ENCODE measurements around the gene NEU1.

NEU1 gene

DNA sequence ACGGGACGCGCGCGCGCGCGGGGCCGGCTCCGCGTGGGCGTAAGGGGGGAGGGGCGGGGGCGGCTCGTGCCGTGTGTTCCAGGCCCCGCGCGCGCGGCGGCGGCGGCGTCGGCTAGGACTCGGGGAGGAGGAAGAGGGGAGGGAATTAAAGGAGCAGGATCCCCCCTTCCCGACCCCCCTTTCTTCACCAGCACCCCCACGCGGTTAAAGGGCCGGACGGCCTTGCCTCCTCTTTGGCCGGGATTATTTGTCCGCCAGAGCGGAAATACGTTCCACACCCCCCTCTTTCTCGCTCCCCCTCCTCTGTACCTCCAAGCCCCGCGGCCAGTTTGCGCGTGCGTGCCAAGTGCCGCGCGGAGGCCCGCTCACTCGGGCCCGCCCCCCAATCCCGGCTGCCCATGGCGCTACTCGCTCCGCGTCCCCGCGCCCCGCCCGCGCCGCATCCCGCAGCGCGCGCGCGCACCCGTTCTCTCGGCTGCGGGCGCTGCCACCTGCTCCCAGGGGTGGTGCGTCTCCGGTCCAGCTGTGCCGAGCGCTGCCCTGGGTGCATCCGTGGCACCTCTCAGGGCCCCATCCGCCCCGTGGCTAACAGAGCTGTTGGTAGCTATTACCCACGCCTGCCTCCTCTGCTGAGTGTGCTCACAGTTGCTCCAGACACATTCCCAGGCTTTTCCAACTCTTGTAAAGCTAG lies 39.5 kb upstream of the NEU1 start, which contains the start of gene ZBTB12:
ZBTB12 (minus strand) TSS at position 134 of the 691 bp plus-strand sequence. CDS start 781 bp downstream, outside the sequence.
- no peaks in the 10 kb centered on the region for H3K27me3 ChIP-seq (ENCODE audit: control insufficient read depth, insufficient read depth, low read length)
- H3K9me3 ChIP-seq (ENCODE audit: control insufficient read depth, low read length): no peaks in the 10 kb centered on the region
- peaks cover 9% of the 10 kb centered on the region for H3K4me1 ChIP-seq
- H3K4me3 ChIP-seq (ENCODE audit: low read depth, low read length): peak within 1 kb of the TSS; percentile 63
- peak within 1 kb of the TSS; percentile 96 for H3K4me2 ChIP-seq (ENCODE audit: low read length)
- H3K36me3 ChIP-seq (ENCODE audit: control insufficient read depth, insufficient read depth, low read length): no peaks in the 10 kb centered on the region
- no peaks in the 10 kb centered on the region for H3K79me2 ChIP-seq
- TF ChIP-seq, protein P1, sequence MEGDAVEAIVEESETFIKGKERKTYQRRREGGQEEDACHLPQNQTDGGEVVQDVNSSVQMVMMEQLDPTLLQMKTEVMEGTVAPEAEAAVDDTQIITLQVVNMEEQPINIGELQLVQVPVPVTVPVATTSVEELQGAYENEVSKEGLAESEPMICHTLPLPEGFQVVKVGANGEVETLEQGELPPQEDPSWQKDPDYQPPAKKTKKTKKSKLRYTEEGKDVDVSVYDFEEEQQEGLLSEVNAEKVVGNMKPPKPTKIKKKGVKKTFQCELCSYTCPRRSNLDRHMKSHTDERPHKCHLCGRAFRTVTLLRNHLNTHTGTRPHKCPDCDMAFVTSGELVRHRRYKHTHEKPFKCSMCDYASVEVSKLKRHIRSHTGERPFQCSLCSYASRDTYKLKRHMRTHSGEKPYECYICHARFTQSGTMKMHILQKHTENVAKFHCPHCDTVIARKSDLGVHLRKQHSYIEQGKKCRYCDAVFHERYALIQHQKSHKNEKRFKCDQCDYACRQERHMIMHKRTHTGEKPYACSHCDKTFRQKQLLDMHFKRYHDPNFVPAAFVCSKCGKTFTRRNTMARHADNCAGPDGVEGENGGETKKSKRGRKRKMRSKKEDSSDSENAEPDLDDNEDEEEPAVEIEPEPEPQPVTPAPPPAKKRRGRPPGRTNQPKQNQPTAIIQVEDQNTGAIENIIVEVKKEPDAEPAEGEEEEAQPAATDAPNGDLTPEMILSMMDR (IDR thresholded peaks at IDR 0.05): peak; percentile 12
- no peak within 1 kb of the TSS for H3K9ac ChIP-seq
- H3K27ac ChIP-seq: peak within 1 kb of the TSS; percentile 87
- peak within 1 kb of the TSS; percentile 61 for H2AFZ ChIP-seq

DNA sequence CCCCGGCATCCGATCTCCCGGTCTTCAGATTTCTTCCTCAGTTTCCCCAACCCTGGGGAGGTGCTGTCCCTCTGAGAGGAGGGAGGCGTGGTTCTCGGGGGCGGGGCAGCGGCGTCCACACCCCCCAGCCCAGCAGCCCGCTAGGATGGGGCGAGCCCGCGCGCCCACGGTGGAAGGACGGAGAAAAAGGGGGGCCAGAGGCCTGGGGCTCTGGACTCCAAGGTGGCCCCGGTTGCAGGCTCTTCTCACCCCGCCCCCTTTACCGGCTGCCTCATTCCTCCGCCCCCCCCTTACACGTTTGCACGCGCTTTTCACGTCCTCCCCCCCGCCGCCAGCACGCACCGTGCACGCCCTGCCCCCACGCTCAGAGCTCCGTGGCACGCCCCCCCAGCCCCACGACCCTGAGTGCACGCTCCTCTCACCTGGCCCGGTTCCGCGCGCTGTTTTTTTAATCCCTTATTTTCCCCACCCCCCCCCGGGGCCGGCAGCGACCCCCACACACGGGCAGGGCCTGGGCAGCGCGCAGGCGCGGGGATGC lies 38.9 kb upstream of the NEU1 start:
- H3K4me1 ChIP-seq: peaks cover 11% of the 10 kb centered on the region
- H3K9ac ChIP-seq: no peak overlapping the region
- TF ChIP-seq, protein P1 (IDR thresholded peaks at IDR 0.05): no peak
- H3K79me2 ChIP-seq: no peaks in the 10 kb centered on the region
- H3K27me3 ChIP-seq (ENCODE audit: control insufficient read depth, insufficient read depth, low read length): no peaks in the 10 kb centered on the region
- H3K36me3 ChIP-seq (ENCODE audit: control insufficient read depth, insufficient read depth, low read length): no peaks in the 10 kb centered on the region
- H3K9me3 ChIP-seq (ENCODE audit: control insufficient read depth, low read length): no peaks in the 10 kb centered on the region
- peak overlapping the region; percentile 96 for H3K4me2 ChIP-seq (ENCODE audit: low read length)
- H3K4me3 ChIP-seq (ENCODE audit: low read depth, low read length): peak overlapping the region; percentile 63
- peak overlapping the region; percentile 53 for H2AFZ ChIP-seq
- H3K27ac ChIP-seq: peak overlapping the region; percentile 87

DNA sequence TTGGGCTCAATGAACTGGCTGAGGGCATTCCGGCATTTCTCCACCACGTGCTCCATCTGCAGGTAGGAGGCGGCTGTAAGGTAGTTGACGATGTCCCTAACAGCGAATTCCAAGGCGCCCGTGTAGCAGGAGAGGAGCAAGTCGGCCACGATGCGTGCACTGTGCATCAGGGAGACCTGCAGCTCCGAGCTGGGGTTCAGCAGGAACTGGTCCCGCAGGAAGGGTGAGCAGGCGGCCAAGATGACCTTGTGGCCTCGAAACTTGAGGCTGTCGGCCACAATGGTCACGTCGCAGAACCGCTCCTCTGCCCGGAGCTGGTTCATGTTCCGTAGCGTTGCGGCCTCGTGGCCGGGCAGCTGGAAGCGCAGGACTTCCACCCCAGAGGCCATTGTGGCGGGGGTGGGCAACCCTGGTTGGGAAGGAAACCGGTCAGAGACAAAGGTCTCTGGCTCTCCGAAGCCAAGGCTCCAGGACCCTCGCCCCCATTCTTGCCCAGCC lies 38.3 kb upstream of the NEU1 start:
- Histone ChIP-seq H3K4me2 (ENCODE audit: low read length) (peak overlapping the region; percentile 96), H2AFZ (peak overlapping the region; percentile 53), H3K9me3 (ENCODE audit: control insufficient read depth, low read length) (no peaks in the 10 kb centered on the region), H3K27me3 (ENCODE audit: control insufficient read depth, insufficient read depth, low read length) (no peaks in the 10 kb centered on the region), H3K36me3 (ENCODE audit: control insufficient read depth, insufficient read depth, low read length) (no peaks in the 10 kb centered on the region), H3K4me3 (ENCODE audit: low read depth, low read length) (peak overlapping the region; percentile 63), H3K4me1 (peaks cover 11% of the 10 kb centered on the region), H3K27ac (peak overlapping the region; percentile 87), H3K9ac (no peak overlapping the region), H3K79me2 (no peaks in the 10 kb centered on the region)
- TF ChIP-seq, protein P1 (IDR thresholded peaks at IDR 0.05): no peak

DNA sequence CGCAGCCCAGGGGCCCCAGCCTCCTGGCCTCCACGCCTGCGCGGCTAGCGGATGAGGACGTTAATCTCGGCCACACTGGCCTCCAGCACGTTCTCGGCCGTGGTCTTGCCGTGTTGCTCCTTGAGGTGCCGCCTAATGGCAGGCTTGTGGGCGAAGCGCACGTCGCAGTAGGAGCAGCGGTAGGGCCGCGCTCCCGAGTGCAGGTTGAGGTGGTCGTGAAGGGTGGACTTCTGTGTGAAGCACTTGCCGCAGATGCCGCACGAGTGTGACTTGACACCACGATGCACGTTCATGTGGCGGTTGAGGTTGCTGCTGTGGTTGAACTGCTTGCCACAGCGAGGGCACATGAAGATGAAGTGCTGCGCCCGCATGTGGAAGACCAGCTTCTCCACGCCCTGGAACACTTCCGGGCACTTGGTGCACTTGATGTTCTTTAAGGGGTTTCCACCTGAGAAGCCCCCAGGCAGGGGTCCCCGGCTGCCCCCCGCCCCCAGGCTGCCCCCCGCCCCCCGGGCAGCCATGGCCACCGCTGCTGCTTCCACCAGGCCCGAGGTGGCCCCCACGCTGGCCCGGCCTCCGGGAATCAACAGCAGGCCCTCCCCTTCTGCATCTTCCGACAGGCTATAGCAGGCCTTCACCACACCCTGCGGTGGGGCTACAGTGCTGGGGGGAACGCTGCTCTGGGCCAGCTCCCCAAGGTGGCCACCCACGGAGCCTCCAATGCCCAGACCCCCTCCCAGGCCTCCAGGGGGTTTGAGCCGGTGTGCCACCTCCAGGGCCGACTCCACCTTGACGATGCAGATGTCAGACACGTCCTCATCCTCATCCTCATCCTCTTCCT lies 37.5 kb upstream of the NEU1 start:
- Histone ChIP-seq H3K4me1 (peaks cover 11% of the 10 kb centered on the region), H3K27me3 (ENCODE audit: control insufficient read depth, insufficient read depth, low read length) (no peaks in the 10 kb centered on the region), H3K9me3 (ENCODE audit: control insufficient read depth, low read length) (no peaks in the 10 kb centered on the region), H3K36me3 (ENCODE audit: control insufficient read depth, insufficient read depth, low read length) (no peaks in the 10 kb centered on the region), H3K79me2 (no peaks in the 10 kb centered on the region), H3K27ac (no peak overlapping the region), H2AFZ (no peak overlapping the region), H3K9ac (no peak overlapping the region), H3K4me3 (ENCODE audit: low read depth, low read length) (no peak overlapping the region), H3K4me2 (ENCODE audit: low read length) (no peak overlapping the region)
- TF ChIP-seq, protein P1 (IDR thresholded peaks at IDR 0.05): no peak
